Cardiac fibroblast (primary cell): Measurements from ENCODE around the gene TMEM242.
A peak's percentile ranks its signal among the peaks of the same experiment; 100 is the strongest.

ENCODE experiments used
- DNase-seq, 2 donors: peaks; one replicate each; pipeline versions ENCODE4 v3.0.0 to v3.0.0-alpha.2; 2010; ENCODE audit warnings: low read depth in 2 of 2
- H3K4me3 ChIP-seq, 2 donors: replicated peaks in 1 of 2; 1 replicate in 1 of 2; 2 replicates in 1 of 2; pipeline ENCODE4 v1.5.1; 2011; ENCODE audit warnings: low read depth in 2 of 2, low read length in 2 of 2, mild to moderate bottlenecking in 2 of 2, moderate library complexity in 1 of 2
- TF ChIP-seq, protein P1 (sequence below): IDR thresholded peaks from one replicate; pipeline ENCODE4 v1.5.1; 2011; ENCODE audit warnings: low read depth, mild to moderate bottlenecking, low read length, inconsistent platforms

TMEM242 gene

DNA sequence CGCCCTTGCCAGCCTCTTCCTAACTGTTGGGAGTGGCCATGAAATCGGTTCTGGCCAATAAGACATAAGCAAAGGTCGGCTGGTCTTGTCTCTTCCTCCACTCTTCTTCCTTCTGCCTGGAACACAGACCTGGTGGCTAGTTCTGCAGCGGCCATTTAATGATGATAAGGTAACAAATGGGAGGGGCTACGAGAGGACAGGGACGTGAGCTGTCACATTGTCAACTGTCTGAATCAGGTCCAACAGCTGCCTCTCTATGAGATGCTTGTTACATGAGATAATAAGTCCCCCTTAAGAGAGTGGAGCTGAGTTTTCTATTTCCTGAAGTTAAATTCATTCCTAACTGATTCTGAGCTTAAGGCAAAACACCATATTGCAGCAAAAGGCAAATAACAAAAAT, 12.5 kb upstream of the TMEM242 start:
- no peak for DNase-seq
- H3K4me3 ChIP-seq = no peak overlapping the region
- TF ChIP-seq, protein P1, sequence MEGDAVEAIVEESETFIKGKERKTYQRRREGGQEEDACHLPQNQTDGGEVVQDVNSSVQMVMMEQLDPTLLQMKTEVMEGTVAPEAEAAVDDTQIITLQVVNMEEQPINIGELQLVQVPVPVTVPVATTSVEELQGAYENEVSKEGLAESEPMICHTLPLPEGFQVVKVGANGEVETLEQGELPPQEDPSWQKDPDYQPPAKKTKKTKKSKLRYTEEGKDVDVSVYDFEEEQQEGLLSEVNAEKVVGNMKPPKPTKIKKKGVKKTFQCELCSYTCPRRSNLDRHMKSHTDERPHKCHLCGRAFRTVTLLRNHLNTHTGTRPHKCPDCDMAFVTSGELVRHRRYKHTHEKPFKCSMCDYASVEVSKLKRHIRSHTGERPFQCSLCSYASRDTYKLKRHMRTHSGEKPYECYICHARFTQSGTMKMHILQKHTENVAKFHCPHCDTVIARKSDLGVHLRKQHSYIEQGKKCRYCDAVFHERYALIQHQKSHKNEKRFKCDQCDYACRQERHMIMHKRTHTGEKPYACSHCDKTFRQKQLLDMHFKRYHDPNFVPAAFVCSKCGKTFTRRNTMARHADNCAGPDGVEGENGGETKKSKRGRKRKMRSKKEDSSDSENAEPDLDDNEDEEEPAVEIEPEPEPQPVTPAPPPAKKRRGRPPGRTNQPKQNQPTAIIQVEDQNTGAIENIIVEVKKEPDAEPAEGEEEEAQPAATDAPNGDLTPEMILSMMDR = no peak

- H3K4me3 ChIP-seq = no peak overlapping the region
- TF ChIP-seq, protein P1 = no peak
- DNase-seq = no peak
Observed at GRCh38 chr6:157333956-157334355, 10.6 kb upstream of the TMEM242 start.

- no peak overlapping the region for H3K4me3 ChIP-seq
- TF ChIP-seq, protein P1 = no peak
- no peak for DNase-seq
Observed at GRCh38 chr6:157333537-157333936, 10.2 kb upstream of the TMEM242 start.

DNA sequence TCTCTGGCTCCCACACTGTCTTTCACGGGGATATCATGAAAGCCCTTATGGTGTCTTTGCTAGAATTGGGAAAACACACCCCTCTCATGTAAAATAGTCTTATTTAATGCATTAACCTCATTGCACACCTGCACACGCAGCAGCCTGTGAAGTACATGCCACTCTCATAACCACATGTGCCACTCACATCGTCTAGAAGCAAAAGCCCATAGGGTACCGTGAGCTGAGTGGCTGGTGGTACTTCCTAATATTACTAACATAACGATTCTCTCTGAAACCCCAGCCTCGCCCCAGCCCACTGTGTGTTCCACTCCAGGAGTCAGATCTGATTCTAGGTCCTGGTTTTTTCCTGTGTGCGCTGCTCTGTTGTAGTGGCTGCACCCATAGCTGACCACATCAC, 9.5 kb upstream of the TMEM242 start:
- DNase-seq = no peak
- H3K4me3 ChIP-seq = no peak overlapping the region
- TF ChIP-seq, protein P1 = no peak

DNA sequence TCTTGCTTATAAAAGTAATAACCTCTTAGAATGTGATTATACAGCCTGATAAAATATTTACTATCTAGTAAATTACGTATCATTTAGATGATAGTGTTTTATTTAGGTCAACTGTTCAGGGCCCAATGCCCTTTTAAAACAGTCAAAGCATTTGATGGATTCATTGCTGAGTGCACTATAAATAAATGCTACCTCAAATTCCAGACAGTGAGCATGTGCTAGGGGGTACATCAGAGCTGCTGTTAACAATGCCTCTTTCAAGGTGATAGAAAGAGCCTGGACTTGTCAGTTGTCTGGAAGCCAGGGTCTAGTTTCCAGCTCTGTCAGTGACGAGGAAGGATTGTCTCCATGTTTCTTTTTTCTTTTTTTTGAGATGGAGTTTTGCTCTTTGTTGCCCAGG, 7.5 kb upstream of the TMEM242 start:
- H3K4me3 ChIP-seq = no peak overlapping the region
- TF ChIP-seq, protein P1 = no peak
- no peak for DNase-seq

GRCh38 chr6:157329829-157330228, 6.5 kb upstream of the TMEM242 start:
- H3K4me3 ChIP-seq = no peak overlapping the region
- DNase-seq = peak; percentile 39 to 59
- TF ChIP-seq, protein P1 = no peak

DNA sequence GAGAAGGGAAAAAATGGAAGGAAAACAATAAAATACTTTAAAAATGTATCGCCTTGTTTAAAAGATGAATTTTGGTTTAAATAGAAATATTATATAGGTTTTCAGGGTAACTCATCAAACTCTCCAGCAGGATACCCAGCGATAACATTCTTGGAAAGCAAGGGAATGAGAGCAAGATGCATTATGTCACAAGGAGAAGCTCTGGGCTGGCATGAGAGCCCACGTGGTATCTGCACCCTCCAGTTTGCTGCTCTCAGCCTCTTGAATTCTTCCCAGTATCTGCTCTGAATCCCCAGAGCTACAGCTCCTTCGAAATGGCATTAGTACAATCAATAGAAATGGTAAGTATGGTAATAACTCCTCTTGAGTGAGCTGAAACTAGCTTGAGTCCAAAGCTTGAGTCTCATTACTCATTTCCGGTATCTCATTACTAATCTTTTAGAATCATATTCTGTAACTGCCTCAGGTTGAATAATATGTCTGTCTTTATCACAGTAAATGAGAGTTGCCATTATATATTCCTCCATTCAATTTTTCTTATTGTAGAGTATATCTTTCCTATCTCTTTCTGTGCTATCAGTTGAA, 4.9 kb upstream of the TMEM242 start:
- DNase-seq = peak in 1 of 2 donors; percentile 45
- TF ChIP-seq, protein P1 = no peak
- H3K4me3 ChIP-seq = no peak overlapping the region
